Kidney capillary endothelial cell (primary cell): Measurements from ENCODE around the gene PPP4R1.
"Not testable (repeated sequence)": the region's sequence is repeated elsewhere in the genome, so short reads cannot be mapped to it uniquely, and the experiment has no call there.

Experiments used
- DNase-seq: peaks from one replicate; pipeline ENCODE4 v3.0.0-alpha.2; 2018; ENCODE audit warnings: low spot score

The PPP4R1 gene, protein sequence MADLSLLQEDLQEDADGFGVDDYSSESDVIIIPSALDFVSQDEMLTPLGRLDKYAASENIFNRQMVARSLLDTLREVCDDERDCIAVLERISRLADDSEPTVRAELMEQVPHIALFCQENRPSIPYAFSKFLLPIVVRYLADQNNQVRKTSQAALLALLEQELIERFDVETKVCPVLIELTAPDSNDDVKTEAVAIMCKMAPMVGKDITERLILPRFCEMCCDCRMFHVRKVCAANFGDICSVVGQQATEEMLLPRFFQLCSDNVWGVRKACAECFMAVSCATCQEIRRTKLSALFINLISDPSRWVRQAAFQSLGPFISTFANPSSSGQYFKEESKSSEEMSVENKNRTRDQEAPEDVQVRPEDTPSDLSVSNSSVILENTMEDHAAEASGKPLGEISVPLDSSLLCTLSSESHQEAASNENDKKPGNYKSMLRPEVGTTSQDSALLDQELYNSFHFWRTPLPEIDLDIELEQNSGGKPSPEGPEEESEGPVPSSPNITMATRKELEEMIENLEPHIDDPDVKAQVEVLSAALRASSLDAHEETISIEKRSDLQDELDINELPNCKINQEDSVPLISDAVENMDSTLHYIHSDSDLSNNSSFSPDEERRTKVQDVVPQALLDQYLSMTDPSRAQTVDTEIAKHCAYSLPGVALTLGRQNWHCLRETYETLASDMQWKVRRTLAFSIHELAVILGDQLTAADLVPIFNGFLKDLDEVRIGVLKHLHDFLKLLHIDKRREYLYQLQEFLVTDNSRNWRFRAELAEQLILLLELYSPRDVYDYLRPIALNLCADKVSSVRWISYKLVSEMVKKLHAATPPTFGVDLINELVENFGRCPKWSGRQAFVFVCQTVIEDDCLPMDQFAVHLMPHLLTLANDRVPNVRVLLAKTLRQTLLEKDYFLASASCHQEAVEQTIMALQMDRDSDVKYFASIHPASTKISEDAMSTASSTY

DNA sequence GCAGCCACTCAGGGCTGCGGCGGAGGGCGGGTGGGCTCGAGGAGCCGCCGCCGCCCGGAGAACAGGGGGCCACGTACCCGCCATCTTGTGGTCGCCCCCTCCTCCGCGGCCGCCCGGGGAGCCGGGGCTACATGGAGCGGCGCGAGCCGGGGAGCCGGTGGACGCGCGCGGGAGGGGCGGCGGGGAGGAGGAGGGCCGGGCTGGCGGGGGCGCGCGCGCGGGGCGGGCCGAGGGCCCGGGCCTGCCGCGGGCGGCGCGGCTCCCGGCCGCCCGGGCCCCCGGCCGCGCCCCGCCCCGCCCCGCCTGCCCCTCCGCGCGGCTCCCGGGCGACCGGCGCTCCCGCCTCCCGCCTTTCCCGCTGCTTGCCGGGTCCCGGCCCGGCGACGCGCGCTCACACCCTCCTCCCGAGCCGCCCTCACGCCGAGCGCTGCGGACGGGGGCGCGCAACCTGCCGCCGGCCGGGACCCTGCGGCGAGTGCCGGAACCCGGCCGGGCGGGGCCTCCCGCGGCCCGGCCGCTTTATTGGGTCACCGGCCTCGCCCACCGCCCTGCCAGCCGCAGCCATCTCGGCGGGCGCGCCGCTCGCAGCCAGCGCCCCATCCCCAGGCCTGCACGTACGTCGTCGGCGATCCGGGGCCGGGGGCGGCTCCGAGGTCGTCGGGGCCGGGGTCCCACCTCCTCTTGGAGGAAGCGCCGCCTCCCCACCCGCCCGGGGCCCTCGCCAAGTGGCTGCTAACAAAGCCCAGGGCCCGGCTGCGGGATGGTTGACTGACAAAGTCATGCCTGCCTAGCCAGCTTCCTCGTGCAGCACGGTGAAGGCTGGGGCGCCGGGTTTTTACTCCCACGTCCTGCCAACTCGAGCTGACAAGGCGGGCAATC, at the start of gene PPP4R1:
Gene PPP4R1 (minus strand): TSS at position 159 of the 879 bp plus-strand sequence. CDS start 75 bp downstream, at position 84.
- DNase-seq, result no peak

DNA sequence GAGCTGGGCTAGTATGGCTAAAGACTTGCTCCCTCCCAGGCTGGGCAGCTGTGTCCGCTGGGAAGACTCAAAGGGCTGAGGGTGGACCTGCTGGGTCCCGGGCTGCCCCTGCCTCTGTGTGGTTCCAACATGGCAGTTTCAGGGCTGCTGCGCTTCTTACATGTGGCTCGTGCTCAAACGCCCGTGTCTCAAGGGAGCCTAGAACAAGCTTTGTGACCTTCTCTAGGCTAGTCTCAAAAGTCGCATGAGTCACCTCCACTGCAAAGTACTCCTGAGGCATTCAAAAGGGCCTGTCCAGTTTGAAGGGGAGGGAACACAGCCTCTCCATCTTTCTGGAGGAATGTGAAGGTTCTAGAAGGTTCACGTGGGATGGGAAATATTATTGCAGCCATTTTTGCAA, 49.0 kb upstream of the PPP4R1 start:
- no peak for DNase-seq

DNA sequence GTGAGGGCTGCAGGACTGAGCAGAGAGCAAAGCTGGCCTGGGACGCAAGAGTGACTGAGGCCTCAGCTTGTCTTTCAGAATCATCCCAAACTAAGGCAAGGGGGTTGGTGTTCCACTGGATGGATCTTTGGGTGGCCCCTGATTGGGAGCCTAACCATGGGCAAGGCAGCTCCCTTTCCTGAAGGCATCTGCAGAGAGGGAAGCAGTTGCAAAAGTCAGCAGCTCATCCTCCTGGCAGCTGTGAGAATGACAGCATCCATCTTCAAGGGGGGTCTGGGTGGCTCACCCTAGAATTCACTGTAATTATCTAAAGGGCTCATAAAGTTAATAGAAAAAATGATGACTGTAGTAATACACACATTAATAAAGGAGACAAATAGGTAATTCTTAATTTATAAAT, 47.2 kb upstream of the PPP4R1 start:
- DNase-seq, result no peak

DNA sequence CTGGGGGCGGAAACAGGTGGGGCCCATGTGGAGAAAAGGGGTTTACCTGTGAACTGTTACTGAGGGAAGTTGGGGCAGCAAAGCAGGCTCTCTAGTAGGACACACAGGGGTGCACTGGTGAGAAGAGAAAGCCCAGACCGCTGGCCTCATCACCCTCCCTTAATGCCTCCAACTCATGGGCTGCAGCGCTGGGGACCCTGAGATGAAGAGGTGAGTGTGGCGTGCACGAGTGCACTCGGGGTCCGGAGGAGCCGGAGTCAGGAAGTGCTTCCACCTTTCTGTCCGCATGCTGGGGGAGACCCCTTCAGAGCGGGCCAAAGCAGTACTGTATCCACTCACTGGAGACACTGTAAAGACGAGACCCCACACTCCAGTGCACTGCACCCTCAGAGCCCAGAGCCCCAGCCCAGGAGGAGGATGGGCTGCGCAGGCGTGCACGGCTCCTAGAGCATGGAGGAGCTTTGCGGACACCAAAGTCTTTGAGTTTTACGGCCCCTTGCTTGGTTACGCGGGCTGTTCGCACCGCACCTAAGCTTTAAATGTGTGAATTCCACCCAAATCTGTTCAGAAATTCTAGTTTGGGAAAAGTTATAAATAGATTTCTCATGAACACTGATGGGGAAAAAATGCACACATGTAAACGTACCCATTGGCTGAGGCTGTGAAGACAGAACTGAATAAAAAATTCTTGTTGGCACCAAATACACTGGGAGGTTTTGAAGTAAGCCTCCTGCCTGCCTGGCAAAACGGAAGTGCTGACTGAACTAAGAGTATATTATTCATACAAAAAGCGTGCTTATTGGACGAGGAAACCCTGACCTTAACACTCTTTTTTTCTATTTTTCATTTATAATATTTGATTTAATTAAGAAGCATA, 45.4 kb upstream of the PPP4R1 start:
- no peak for DNase-seq

DNA sequence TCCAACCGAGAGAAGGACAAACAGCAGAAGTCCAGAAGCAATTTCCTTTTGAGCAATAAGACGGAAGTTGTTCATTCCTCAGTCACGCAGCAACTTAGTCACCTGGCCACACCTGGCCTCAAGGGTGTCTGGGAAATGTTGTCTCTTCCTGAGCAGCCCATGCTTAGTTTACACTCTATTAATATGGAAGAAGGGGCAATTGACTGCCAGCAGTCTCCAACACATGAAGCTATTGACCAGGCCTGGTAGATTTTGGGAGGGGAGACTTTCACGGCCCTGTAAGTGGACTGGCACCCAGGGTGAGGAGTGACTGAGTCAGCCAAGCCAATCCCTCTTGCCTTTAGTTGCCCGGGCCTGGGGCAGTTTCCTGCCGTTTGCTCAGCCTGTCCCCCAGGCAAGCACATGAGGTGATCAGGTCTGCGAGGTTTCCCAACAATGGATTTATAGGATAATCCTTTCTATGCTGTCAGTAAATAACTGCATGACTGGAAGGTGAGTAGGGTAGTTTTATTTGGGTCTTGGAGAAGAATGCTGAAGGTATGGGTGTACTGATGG, 43.8 kb upstream of the PPP4R1 start:
- DNase-seq, result no peak

DNA sequence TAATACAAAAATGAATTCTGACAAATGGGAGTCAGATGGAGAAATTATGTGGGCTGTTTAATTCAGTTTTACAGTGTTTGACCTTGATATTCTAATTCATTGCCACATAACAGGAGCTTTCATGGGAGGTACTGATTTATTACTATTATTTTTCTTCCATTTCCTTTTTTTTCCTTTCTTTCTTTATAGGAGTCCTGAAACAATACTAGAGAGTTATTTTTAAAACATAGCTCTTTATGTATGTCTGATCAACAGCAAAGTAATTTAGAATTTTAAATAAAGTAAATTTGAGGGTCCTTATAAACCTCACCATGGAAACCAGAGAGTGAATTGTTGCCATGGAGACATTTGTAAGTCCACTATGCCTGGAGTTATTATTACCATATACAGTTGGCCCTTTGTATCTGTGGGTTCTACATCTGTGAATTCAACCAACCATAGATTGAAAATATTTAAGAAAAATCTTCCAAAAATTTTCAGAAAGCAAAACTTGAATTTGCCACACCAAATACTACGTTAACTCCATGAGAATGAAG, 40.9 kb upstream of the PPP4R1 start:
- DNase-seq, result no peak

DNA sequence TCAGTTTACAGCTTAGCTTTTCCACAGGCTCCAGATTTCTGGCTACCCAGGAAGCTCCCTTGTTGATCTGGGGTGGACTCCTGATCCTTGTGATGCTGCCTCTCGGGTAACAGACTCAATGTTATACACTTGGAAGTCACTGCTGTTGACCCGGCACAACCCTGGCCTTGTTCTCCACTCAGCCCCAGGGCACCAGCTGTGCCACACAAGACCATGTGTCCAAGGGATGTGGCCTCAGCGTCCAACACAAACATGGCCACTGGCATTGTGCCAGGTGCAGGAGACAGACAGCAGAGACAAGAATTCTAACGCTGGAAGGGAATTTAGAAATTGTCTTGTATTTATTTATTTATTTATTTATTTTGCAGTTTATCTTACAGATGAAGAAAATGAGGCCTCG, 39.0 kb upstream of the PPP4R1 start:
- DNase-seq, result no peak

DNA sequence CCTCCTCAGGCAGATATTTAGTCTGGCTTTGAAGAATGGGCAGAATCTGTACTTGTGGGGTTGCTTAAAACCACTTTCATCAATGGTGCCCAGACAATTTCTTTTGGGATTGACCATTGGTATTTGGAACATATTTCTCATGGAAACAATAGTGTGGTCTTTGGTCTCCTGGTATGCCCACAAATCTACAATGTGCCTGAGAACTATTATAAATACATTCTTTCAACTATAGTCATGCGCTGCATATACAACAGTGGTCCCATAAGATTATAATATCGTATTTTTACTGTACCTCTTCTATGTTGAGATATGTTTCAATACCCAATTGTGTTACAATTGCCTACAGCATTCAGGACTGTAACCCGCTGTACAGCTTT, 34.8 kb upstream of the PPP4R1 start:
- no peak for DNase-seq

DNA sequence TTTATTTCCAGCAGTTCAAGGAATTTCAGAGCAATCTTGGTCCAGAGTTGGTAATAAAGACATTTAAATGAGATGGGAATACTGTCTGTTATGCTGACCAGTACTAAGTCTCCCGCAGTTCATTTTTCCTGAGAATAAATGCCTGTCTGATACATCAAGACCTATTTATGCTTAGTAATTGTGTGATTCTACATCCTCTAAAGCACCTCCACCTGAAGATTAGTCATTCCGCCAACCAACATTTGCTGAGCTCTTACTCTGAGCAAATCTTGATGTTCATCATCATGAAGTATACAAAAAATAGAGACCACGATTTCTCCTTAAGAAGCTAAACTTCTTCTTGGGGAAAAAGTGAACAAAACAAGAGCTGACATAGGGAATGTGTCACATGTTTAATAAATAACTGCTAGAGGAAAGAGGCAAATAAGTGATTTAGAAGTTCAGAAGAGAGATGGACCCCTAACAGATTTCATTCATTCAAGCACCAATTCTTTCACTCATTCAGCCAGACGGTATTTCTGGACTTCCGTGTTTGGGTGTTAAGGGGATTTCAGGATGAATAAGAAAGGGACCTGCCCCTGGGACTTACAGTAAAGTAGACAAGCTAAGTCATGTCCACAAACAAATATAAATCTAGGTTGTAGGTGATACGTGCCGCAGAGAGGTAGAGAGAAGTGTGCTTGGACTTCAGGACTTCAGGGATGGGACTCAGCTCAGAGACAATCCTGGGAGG, 34.2 kb upstream of the PPP4R1 start:
- no peak for DNase-seq

DNA sequence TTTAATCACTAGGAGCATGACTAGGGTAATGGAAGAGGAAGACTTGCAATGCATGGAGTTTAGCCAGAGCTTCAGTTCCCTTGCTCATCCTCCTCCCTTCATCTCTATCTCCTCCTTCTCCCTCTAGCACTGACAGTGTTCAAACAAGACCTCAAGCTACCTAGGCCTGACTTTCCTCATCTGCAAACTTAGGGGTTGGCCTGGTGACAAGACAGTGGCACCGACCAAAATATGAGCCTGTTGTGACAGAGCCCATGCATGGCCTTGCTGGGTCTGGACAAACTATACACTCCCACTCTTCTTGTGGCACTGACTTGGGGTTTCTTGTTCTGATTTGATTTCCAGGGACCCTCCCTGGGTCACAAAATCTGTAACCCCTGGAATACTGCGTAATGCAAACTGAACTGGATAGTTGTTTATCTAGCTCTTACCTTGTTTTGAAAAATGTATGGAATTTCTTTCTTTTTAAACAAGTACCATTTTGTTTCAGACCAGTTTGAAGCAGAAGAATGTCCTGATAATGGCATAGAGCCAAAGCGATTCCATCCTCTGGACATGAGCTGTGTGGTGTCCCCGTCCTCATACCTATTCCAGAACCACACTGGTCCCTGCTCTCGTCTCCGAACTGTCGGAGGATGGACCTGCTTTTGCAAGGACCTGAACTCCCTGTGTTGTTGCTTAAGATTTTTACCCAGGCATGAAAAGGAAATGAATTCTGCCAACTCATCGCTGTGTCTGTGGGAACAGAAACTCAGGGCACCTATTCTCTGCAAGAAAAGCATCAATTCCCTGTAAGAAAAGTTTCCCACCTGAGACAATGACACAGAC, 33.4 kb upstream of the PPP4R1 start:
- DNase-seq, result no peak

DNA sequence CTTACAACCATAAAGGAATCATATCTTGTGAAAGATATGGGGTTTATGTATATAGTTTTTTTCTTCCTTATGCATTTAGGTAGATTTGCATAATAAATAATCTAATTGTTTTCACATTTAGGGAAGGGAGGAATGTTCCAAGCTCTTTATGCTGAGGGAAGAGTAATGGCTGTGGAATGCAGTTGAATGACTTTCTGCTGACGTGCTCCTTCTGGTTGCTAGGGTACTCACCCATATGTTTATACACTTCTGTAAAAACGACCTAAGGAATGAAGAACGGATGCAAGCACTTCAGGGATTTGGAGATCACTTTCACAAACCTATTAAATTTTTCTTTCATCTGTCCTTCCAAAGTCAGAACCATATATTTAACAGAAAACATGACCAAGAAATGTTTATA, 29.2 kb upstream of the PPP4R1 start:
- DNase-seq, result peak; percentile 91

DNA sequence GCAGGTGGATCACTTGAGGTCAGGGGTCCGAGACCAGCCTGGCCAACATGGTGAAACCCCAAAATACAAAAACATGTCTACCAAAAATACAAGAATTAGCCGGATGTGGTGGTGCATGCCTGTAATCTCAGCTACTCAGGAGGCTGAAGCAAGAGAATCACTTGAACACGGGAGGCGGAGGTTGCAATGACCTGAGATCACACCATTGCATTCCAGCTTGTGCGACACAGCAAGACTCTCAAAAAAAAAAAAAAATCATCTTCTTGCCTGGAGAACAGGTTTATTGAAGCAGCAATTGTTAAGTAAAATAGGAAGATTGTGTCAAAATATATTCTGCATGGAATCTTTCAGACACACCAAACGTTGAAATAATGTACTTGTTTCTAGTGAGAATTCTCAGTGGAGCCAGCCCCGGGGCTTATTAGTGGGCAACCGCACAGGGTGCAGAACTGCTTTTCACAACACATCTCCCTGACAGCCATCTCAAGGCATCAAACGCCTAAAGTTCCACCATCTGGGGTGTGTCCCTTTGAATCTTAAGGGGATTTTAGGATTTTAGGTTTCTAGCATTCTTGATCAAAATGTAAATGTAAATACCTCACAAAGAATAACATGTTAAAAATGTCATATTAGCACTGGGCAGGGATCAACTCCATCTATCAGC, 28.6 kb upstream of the PPP4R1 start:
- peak; percentile 19 for DNase-seq

DNA sequence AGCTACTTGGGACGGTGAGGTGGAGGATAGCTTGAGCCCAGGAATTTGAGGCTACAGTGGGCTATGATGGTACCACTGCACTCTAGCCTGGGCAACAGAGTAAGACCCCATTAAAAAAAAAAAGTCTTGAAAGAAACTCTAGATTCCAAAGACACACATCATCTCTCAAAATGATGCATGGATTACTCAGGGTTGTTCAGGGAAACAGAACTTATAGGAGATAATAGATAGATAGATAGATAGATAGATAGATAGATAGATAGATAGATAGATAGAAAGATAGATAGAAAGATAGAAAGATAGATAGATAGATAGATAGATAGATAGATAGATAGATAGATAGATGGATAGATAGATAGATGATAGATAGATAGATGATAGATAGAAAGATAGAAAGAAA, 26.7 kb upstream of the PPP4R1 start:
- DNase-seq, result not testable (repeated sequence)

DNA sequence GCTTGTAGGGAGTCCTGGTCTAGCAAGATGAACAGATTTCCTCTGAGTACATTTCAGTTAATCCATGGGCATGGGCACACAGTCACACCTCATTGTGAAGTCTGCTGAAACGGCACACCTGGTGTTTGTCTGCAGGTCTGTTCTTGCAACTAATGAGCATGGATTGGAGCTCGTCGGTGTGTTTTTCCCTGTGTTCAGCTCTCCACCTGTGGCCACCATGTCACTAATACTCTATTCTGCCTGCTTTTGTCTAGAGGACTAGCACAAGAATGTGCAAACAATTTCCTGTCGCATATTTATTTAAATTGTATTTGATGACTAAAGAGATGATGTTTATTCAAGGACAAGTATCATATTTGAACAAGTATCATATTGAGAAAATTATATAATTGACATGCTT, 24.5 kb upstream of the PPP4R1 start:
- no peak for DNase-seq

DNA sequence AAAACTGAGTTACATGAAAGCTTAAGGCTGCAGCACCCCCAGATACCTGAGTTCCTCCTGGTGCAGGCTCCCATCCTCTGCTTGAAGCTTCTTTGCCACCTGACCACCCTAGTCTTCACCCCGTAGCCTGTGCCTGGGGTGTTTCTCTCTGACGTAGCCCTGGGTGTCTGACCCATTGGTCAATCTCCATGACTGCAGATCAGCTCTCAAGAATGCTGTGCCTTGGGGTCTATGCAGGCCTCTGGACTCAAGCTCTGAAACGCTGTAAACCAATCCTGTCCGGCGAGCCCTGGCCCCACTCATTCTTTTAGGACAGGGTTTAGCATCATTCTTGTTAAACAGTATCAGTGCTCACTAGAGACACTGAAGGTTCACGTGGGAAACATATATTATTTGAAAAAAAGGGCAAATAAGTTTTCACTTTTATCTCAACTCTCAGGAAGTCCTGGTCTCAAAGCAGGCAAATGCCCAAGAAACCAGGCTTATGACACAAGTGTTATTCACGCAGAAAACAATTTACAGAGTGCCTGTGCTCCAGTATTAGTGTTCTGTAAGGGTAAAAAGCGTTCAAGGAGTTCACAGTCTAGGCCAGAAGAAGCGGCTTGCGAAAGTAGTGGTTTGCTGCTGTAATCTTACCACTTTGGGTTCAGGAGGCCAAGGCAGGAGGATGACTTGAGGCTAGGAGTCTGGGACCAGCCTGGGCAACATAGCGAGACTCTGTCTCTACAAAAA, 22.8 kb upstream of the PPP4R1 start:
- no peak for DNase-seq

DNA sequence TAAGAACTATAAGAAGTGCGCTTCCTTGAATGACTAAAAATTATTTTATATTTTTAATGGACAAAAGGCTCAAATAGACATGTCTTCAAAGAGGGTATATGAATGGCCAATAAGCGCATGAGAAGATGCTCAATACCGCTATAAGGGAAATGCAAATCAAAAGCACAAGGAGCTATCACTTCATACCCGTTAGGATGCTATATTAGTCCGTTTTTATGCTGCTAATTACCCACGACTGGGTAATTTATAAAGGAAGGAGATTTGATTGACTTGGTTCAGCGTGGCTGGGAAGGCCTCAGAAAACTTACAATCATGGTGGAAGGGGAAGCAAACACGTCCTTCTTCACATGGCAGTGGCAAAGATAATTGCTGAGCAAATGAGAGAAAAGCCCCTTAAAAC, 20.5 kb upstream of the PPP4R1 start:
- no peak for DNase-seq

DNA sequence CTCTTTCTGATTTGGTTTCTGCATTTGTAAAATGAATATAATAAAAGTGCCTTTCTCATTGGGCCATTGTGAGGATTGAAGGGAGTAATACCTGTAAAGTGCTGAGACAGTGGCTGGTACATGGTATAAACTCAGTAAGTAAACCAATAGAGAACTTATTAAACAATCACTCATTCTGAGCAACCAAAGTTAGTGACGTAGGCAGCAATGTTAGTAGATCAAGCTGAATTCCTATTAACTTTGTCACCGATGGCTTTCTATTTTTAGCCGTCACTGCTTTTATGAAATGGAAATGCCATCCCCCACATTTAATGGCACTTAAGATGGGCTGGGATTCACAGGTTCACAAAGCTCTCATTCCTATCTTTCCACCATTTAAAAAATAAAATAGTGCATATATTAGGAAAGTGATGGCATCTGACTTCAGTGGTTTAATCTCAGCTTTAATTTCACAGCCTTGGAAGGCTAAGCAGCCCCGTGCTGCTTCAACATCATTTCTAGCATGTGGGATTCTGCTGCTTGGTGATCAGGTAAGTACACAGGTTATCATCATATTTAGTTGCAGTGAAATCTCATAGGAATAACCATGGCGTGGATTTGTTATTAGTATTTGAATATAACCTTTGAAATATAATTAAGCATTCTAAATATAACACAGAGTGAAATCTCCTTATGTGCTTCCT, 17.6 kb upstream of the PPP4R1 start:
- no peak for DNase-seq
